GM19035 (cell line): ENCODE measurements around the gene LHX8.

Experiments
- ATAC-seq: cut with Tn5 transposase; IDR thresholded peaks from one replicate; pipeline ENCODE4 v1.9.1; 2021; ENCODE audit not compliant: unreplicated experiment

LHX8 gene

DNA sequence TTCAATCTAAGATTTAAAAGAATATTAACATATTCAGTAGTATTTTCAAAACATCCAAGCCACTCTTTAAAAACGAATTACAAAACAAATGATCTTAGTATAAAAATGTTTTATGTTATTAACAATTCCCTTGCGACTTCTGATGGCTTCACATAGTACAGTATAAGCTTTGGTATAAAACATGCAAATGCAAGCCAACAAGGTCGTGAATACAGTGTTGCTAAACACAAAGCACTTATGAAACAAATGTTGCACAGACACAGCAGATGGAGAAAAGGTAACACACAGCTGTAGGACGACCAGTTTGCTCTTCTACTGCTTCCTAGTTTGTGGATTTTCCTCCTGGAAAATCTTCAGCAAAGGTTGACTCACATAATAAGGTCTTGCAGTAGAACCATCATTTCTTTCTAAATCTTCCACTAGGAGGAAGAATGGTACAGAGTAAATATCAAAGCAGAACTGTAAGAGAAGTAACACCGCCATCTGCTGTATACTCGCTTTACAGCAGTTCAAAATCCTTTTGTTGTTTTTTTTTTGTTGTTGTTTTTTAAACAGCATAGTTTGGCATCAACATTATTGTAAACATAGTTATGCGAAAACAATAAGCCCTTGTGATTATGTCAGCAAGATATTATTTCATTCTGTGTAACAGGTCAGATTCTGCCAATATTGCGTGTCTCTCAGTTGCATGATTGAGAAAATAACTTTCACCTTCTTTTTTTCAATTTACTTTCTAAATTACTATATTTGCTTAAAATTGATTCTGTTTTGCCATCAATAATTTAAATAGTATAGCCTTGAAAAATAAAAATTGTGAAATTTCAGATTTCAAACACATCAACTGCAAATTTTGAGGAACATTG, 69.5 kb downstream of the LHX8 start:
- ATAC-seq, result peak; percentile 81

DNA sequence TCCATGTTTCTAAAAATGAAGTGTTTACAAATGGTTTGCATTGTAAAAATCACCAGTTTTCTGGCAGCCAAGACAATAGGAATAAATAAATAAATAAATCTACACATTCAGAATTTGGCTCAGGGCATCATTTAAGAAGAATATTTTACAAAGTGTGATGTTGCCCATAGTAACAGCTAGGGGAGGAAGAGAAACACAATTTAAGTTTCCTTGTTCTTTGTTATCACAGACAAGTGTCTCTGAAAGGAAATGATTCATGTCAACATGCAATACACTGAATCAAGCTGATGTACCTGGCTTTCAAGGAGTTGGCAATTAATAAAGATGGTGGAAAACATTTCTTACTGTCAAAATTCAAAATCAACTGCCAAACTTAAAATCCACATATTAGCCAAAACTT, 74.7 kb downstream of the LHX8 start:
- no peak for ATAC-seq
